Hematopoietic multipotent progenitor cell treated with erythropoietin and hydrocortisone succinate and interleukin-3 and kit ligand, for 17 days (in vitro differentiated cells): ENCODE data around the gene ATP5ME.
"Not testable (repeated sequence)": the region's sequence is repeated elsewhere in the genome, so short reads cannot be mapped to it uniquely, and the experiment has no call there.

Source experiments
- DNase-seq: peaks from one replicate; pipeline ENCODE4 v3.0.0-alpha.2; 2015; ENCODE audit warnings: low spot score

ATP5ME gene

GRCh38 chr4:654503-654845 lies 19.6 kb downstream of the ATP5ME start:
- DNase-seq, result no peak

- no peak for DNase-seq
These were observed 20.1 kb downstream of the ATP5ME start for GRCh38 chr4:653831-654502.

GRCh38 chr4:653080-653821 lies 20.8 kb downstream of the ATP5ME start:
- no peak for DNase-seq

- no peak for DNase-seq
These were observed 22.0 kb downstream of the ATP5ME start for GRCh38 chr4:651884-652642.

GRCh38 chr4:650951-651883 lies 22.9 kb downstream of the ATP5ME start:
- no peak for DNase-seq

- DNase-seq, result no peak
These were observed 23.6 kb downstream of the ATP5ME start for GRCh38 chr4:650461-650860.

- no peak for DNase-seq
These were observed 24.2 kb downstream of the ATP5ME start for GRCh38 chr4:649751-650310.

GRCh38 chr4:649293-649625 lies 24.8 kb downstream of the ATP5ME start:
- DNase-seq, result no peak

- no peak for DNase-seq
These were observed 25.3 kb downstream of the ATP5ME start for GRCh38 chr4:648579-649292.

- no peak for DNase-seq
These were observed 26.6 kb downstream of the ATP5ME start for GRCh38 chr4:647481-647880.

GRCh38 chr4:646460-646859 lies 27.6 kb downstream of the ATP5ME start:
- no peak for DNase-seq

GRCh38 chr4:642366-642765 lies 31.7 kb downstream of the ATP5ME start:
- not testable (repeated sequence) for DNase-seq

- DNase-seq, result no peak
These were observed 36.4 kb downstream of the ATP5ME start for GRCh38 chr4:637536-638280.

GRCh38 chr4:636628-637159 lies 37.4 kb downstream of the ATP5ME start:
- DNase-seq, result no peak

GRCh38 chr4:635851-636627 lies 38.0 kb downstream of the ATP5ME start:
- no peak for DNase-seq

- DNase-seq, result not testable (repeated sequence)
These were observed 38.8 kb downstream of the ATP5ME start for GRCh38 chr4:635066-635835.

- DNase-seq, result no peak
These were observed 39.5 kb downstream of the ATP5ME start for GRCh38 chr4:634599-634985.

GRCh38 chr4:633976-634598 lies 40.0 kb downstream of the ATP5ME start:
- DNase-seq, result no peak
